HL-60 (cell line): ENCODE data around the gene PTPRN2.

Experiments
- CTCF ChIP-seq: IDR thresholded peaks from one replicate; pipeline ENCODE4 v1.5.1; 2011; ENCODE audit warnings: low read length, control low read depth, inconsistent platforms; ENCODE audit not compliant: insufficient read depth
- POLR2AphosphoS5 ChIP-seq: IDR thresholded peaks from 2 replicates; pipeline ENCODE4 v1.6.1; 2012; ENCODE audit warnings: low read depth
- REST ChIP-seq: IDR thresholded peaks from 2 replicates; pipeline ENCODE4 v1.6.1; 2012; ENCODE audit warnings: low read depth; ENCODE audit not compliant: insufficient replicate concordance

GRCh38 chr7:157789942-157790341 is 797.7 kb downstream of the PTPRN2 start:
- TF ChIP-seq CTCF (no peak), REST (no peak), POLR2AphosphoS5 (no peak)
